Measurements from ENCODE around the gene GRIP1.

Gene GRIP1

GRCh38 chr12:66453844-66454243 lies 225.0 kb downstream of the GRIP1 start:
- no peak for DNase-seq (ENCODE audit: low read depth)

DNA sequence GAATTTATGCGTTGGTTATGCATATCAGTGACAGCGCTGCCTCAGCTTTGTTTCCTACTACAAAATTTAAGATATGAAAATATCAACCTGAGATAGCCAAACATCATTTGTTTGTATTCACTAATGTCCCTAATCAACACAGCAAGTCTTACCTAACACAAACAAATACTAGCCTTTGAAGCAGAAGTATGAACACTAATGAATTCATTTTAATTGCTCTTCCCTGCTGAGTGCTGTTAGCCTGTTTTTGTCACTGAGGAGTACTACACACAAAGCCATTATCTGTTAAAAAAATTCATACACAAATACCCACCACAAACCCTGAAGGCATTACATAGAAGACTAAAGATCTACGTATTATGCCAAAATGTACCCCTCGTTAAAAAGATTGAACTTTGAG lies 225.8 kb downstream of the GRIP1 start:
- DNase-seq (ENCODE audit: low read depth): no peak

GRCh38 chr12:66449531-66449930 lies 229.3 kb downstream of the GRIP1 start:
- no peak for DNase-seq (ENCODE audit: low read depth)

DNA sequence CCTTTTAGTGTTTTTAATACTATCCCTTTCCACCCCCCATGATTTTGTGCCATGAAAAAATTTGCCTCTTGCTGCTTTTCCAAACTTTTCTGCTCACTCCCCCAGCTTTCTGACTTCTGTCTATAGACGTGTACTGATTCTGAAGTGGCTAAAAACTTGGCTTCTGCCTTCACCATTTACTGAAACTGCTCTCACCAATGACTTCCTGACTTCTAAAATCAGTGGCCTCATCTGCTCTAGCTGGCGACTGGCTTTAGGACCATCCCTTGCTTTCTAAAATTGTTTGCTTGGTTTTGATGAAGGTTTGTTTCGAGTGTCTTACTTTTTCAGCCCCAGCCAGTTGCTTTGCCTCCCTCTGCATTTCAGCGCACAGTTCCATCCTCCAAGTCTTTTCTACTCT lies 231.2 kb downstream of the GRIP1 start:
- no peak for DNase-seq (ENCODE audit: low read depth)

- DNase-seq (ENCODE audit: low read depth): no peak
These were observed 232.6 kb downstream of the GRIP1 start for GRCh38 chr12:66446276-66446675.

DNA sequence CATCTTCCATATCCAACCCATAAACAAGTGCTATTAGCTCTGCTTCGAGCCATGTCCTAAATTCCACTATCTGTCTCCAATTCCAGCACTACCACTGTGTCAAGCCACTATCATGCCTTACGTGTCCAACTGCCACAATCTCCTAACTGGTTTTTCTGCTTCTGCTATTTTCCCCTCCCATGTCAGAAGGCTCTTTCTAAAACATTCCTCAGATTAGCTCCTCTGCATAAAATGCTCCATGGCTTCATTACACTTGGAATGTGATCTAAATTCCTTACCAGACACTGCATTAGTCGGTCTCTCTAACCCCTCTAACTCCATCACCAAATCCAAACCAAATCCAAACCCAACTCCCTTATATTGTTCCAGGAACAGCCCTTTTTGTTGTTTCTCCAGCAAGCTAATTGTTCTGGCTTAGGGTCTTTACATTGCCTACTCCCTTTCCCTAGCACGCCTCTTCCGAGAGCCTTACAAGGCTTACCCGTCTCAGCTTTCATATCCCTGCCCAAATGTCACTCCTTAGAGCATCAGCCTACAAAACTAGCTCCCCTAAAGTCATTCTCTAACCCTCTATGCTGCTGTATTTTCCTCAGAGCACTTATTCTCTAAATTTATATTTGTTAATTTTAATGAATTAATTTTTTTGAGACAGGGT lies 236.8 kb downstream of the GRIP1 start:
- DNase-seq (ENCODE audit: low read depth): no peak

DNA sequence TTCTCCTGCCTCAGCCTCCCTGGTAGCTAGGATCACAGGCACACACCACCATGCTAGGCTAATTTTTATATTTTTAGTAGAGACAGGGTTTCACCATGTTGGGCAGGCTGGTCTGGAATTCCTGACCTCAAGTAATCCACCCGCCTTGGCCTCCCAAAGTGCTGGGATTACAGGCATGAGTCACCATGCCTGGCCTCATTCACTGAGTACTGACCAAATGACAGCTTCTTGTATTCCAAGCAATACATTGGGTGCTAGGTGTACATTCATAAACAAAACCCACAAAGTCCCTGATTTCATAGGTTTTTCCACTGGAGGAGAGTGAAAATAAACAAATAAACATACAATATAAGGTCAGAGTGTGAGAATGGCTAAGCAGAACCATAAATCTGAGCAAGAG lies 240.3 kb downstream of the GRIP1 start:
- peak; percentile 10 for DNase-seq (ENCODE audit: low read depth)

- no peak for DNase-seq (ENCODE audit: low read depth)
These were observed 248.8 kb downstream of the GRIP1 start for GRCh38 chr12:66430106-66430505.

GRCh38 chr12:66428870-66429269 lies 250.0 kb downstream of the GRIP1 start:
- DNase-seq (ENCODE audit: low read depth): no peak

DNA sequence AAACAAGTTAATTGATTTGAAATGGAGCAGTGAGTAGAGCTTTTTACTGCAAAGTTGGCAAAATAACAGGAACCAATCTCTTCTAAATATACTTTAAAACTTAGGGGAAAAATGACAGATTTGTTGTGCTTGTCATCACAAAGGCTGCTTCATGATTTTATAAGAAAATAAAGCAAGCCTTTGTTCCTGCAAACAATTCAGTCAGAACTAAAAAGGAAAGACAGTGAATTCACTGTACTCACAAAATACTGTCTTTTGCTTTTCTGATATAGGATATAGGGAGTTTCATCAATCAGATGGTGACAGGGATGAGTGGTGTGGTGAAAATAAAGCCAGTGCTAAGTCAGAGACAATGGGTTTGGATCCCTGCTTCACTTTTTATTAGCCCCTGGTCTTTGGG lies 250.6 kb downstream of the GRIP1 start:
- DNase-seq (ENCODE audit: low read depth): no peak

GRCh38 chr12:66426696-66427095 lies 252.2 kb downstream of the GRIP1 start:
- DNase-seq (ENCODE audit: low read depth): no peak

DNA sequence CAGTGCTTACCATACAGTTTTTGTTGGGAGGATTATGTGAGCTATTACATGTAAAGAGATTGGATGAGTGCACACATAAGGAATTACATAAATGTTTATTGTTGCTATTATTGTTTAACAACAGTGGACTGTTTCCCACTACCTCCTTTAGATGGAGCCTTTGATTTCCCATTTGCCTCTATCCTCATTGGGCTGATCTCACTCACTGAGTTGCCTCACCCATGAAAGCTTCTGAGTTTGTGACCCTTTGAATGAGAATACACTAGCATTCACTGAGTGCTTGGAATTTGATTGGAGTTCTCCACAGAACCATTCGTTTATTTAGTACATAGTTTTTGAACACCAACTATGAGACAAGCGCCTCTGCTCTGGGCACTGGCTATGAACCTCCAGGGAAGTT lies 255.6 kb downstream of the GRIP1 start:
- DNase-seq (ENCODE audit: low read depth): peak; percentile 6

- DNase-seq (ENCODE audit: low read depth): no peak
These were observed 260.0 kb downstream of the GRIP1 start for GRCh38 chr12:66418908-66419307.

DNA sequence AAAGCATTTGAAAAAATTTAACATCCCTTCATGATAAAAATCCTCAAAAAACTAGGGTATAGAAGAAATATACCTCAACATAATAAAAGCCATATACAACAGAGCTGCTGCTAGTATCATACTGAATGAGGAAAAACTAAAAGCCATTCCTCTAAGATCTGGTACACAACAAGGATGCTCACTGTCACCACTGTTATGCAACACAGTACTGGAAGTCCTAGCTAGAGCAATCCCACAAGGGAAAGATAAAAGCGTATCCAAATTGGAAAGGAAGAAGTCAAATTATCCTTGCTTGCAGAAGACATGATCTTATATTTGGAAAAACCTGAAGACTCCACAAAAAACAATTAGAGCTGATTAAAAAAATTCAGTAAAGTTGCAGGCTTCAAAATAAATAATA lies 261.7 kb downstream of the GRIP1 start:
- DNase-seq (ENCODE audit: low read depth): no peak

DNA sequence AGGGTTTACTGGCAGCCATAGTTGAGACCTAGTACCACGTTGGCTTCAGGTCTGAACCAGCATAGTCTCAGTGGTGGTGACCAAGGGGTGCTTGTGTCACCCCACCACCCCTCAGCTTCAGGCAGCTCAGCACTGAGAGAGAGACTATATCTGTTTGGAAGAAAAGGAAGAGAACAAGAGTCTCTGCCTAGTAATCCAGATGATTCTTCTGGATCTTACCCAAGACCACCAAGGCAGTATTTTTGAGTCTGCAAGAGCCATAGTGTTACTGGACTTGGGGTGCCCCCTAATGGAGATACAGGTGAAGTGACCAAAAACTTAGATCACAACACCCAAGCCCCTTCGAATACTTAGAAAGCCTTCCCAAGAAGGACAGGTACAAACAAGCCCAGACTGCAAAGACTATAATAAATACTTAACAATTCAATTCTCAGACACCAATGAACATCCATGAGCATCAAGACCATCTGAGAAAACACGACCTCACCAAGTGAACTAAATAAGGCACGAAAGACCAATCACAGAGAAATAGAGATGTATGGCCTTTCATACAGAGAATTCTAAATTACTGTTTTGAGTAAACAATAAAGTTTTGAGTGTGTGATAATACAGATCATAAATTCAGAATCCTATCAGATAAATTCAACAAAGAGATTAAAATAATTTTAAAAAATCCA lies 269.5 kb downstream of the GRIP1 start:
- DNase-seq (ENCODE audit: low read depth): peak; percentile 71

DNA sequence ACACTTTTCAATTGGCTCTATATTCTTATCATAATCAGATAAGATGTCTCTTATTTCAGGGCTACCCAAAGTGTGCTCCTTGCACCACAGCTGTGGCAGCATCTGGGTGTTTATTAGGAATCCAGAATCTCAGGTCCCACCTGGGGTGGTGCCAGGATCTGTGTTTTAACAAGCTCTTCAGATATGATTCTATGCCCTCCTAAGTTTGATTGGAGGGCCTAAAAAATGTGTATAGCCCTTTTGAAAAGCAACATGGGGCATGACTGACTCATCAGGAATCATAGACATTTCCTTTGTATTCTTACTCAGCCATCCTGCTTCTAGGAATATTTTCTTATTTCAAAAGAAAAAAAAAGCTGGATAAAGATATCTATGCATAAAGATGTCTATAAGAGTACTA lies 273.5 kb downstream of the GRIP1 start:
- DNase-seq (ENCODE audit: low read depth): peak; percentile 72

DNA sequence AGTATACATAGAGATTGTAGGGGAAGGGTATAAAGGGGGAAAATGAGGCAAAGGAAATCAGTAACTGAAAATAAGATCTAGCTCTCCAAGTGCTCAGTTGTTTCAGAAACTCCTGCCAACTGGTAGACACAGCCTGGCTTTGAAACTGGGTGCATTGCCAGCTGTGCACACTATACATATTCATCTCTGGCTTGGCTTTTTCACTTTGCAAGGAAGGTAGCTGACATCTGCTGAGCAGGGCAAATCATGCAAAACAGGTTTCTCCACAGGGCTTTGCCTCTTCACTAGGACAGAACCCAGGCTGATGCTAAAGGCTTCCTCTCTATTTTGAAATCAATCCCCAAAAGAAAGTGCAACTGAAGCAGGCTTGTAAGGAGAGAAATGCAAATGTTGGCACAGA lies 275.1 kb downstream of the GRIP1 start:
- DNase-seq (ENCODE audit: low read depth): no peak

DNA sequence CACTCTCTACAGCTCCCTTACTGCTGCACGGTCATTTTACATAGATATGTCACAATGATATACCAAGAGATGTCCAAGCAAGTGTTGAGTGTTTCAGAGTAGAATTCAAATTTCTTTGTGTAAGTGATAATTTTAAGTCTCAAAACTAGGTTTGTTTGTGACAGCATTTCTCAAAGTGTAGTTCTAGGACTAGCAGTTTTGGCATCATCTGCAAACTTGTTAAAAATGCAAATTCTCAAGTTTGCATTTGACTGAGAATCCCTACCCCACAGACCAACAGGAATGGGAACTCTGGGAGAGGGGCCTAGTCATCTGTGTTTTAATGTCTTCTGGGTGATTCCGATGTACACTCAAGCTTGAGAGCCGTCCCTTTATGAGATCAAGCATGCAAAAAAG lies 279.0 kb downstream of the GRIP1 start:
- no peak for DNase-seq (ENCODE audit: low read depth)

- DNase-seq (ENCODE audit: low read depth): peak; percentile 43
These were observed 279.7 kb downstream of the GRIP1 start for GRCh38 chr12:66398931-66399910.

DNA sequence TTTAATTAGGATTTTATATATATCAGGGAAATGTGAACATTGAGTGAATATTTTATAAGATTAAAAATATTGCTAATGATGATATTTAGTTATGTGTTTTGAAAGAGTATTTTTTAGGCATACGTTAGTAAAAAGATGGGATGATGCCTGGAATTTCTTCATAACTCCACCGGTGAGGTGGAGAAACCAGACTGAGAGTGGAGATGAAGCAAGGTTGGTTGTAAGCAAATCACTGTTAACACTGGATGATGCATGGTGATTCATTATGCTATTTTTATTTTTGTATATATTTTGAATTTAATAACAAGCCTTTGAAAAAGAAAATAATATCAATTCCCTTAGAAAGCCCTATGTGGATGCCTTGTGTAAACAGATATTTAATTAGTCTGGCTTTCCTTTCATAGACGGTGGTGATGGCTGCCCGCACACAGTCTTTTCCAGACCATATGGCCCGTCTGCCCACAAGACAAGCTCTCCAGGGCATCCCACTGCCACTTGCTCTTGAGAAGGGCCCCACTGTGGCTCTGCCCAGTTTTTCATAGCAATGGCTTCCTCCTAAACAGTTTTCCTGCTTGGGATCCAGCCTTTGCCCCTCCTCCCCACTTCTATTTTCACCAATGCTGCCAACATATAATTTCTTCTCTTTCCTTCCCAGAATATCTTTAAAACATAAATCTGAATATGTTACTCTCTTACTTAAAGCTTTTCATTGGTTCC lies 281.1 kb downstream of the GRIP1 start:
- DNase-seq (ENCODE audit: low read depth): peak; percentile 36

- DNase-seq (ENCODE audit: low read depth): no peak
These were observed 285.0 kb downstream of the GRIP1 start for GRCh38 chr12:66393890-66394289.

DNA sequence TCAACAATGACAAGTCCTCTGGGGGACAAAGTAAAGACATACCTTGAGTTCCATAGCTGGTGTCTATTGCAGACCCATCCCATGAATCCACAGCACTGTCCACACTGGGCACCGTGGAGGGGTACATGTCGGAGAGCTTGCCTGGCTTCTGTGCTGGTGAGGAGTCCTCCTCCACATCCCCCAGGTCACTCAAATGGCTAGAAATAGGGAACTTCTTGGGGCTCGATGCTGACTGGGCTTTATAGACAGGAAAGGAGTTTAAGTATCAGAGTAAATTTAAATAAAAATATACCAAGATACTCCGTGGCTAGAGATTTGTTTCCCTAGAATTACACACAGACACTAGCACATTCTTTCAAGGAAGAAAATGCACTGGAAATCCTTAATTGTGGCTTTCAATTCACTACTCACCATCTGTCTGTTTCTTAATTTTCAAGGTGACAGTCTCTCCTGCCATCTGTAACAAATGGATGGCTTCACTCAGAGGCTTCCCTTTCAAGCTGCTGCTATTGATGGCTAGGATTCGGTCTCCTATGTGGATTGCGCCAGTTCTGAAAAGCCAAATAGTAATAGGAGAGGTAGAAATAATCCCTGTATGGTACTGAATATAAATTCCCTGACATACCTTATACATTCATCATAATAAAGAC lies 286.5 kb downstream of the GRIP1 start:
- DNase-seq (ENCODE audit: low read depth): no peak

Measured in ELR (cell line).